HG03196 (cell line): Measurements from ENCODE around the gene RNF38.
"Not testable (repeated sequence)": the region's sequence is repeated elsewhere in the genome, so short reads cannot be mapped to it uniquely, and the experiment has no call there.

ENCODE experiments used
- ATAC-seq: cut with Tn5 transposase; IDR thresholded peaks from one replicate; pipeline ENCODE4 v1.9.1; 2021; ENCODE audit not compliant: unreplicated experiment

The RNF38 gene

DNA sequence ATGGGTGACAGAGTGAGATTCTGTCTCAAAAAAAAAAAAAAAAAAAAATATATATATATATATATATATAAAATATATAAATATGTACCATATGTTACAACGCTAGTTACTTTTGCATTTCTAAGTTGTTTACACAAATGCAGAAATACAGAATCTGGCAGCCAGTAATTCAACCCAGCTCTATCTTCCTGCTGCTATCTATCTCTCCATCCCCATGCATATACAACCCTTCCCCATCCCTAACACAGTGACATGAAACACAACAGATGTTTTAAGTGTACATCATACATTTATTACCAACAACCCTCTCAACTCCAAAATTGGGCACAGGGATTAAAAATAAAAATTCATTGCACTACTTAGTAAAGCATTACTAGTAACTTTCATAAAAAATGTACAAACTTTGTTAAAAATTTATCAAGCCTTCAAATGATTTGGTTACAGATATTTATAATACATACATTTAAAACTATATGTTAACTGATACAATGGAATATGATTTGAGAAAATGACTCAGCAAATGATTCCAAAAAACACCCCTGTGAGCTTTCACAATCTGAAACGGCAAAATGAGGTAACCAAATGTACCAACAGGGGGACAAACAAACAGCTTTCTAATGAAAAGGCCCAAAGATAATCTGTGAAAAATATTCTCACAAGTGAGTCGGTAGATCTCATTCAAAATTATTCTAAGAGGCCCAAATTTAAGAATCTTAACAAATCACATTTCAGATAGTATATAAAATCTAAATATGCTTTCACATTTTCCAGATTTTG, 63.8 kb downstream of the RNF38 start:
- no peak for ATAC-seq

DNA sequence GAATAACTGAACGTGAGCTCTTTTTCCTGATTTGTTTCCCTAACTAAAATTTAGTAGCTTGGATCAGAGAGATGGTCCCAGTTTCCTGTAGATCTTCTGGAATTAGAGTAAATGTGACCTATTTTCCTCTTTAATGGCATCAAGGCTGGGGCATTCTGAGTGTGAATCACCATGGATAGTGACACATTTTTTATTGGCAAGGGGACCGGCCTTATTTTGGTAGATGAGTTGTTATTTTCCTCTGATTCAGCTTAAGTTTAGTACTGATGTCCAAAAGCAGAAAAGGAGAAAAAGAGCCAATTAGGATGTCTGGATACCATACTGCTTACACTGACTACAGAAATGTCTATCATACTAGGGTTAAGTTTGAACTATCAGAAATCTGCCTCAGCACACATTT, 68.1 kb downstream of the RNF38 start:
- ATAC-seq = no peak

DNA sequence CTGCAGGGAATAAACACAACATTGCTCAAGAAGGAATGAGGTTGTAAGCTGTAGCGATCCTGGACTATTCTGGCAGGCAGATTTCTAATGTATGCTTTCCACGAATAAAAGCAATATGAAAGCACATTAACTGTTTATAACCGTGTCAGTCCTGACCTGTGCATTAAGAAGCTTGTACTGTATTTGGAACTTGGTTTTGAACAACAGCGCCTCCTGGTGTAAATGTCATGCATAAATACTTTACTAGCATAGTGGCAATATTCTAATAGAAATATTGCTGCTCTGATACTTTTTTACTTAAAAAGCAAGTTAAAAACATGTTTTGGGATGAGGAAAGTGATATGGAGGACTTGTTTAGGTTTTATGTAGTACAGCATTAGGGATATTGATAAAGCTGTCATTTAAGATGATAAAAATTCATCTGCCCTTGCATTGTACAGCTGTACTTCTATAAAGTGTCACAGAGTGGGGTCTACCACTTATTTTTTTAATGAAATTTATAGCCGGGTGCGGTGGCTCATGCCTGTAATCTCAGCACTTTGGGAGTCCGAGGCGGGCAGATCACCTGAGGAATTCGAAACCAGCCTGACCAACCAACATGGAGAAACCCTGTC, 71.2 kb downstream of the RNF38 start:
- ATAC-seq = no peak

DNA sequence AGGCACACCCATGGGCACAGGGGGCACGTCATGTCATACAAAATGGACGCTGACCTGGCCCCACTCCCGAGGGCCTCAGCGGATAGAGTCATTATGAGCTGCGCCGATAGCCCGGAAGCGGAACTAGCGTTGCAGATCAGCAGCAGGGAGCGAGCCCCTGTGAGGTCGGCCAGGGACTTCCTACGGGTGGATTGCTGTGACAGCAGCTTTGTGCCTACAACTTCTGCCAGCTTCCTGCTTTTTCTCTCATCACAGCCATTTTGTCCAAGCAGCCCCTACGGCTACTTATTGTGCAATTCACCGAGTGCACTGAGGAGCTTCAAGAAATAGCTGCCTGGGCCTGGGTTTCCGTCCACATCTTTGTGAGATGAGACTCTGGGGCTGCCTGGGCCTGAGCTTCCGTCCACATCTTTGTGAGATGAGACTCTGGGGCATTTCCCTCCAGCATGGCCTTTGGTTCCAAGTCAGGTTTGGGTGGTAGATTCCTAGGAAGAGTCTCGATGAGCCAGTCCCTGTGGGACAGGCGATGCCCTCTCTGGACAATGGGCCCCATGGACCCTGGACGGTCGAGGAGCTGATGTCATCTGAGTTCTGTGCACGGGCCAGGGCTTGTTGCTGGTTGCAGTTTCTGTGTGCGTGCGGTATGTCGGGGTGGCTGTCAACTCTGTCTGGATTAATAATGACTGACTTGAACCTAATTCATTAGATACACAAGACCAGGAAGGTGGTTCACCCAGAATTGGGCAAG, 74.8 kb downstream of the RNF38 start:
- ATAC-seq = no peak

DNA sequence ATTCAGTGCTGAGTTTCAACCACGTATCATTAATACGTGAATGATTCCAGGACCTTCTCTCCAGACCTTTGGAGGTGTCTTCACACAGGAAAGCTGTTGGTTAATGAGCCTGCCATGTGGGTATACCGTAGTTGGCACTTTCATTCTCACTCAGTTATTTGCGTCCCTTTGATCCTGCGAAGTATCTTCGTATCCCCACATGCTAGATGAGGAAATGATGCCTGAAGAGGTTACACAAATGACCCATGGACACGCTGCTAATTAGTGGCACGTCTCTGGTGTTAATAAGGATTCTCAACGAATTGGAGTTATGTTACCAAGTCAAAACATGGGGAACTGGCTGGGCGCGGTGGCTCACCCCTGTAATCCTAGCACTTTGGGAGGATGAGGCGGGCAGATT, 76.1 kb downstream of the RNF38 start:
- ATAC-seq = no peak

DNA sequence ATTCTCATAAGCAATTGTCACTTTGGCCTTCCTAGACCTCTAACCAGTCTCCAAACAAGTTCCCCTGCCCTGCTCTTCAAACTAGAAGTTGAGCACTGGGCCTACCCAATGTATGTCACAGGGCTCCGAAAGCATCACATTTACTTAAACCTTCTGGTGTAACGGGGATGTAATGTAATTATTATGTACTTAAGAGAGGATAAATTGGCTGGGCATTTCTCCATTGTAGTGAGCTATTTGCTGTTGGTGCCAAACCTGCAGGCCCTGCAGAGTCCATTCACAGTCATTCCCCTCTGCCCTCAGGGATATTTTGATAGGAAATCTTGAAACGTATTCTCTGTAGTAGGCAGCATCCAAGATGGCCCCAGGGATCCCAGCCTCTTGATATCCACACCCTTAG, 77.6 kb downstream of the RNF38 start:
- no peak for ATAC-seq

DNA sequence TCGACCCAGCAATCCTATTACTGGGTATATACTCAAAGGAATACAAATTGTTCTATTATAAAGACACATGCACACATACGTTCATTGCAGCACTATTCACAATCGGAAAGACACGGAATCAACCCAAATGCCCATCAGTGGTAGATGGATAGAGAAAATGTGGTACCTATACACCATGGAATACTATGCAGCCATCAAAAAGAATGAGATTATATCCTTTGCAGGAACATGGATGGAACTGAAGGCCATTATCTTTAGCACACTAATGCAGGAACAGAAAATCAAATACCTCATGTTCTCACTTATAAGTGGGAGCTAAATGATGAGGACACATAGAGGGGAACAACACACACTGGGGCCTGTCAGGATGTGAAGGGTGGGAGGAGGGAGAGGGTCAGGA, 78.2 kb downstream of the RNF38 start:
- ATAC-seq = not testable (repeated sequence)

DNA sequence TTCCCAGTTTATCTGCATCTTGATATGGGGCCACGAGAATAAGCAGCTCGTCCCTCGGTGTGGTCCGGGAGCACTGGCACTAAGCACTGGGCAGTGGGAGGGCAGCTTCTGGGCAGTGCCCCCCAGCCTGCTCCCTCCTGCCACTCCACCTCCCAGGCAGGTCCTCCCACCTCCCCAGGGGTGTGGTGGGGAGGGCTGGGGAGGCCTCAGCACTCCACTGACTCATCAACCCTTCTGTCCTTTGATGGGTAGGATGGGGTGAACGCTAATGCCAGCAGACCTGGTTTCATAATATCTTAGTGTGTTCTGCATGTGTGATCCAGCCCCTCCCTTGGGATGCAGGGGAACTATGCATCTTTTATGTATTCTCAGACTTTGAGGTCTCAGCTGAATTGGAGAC, 79.6 kb downstream of the RNF38 start:
- ATAC-seq = no peak

DNA sequence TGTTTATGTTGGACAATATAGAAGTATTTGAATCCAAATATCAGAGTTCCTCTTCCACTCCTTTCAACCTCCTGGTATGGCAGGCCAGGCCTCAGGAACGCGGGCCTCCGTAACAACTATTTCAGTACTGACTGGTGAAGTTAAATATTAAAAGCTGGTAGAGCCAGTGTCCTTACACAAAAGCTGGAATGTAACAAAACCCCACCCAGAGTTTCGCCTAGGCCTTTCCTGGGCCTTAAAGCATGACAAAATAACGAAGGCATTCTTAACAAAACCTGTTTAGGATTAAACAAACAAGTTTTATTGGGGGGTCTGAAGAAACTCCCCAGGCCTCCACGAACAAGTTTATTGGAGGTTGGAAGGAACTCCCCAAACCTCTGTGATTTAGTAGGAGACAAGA, 80.3 kb downstream of the RNF38 start:
- no peak for ATAC-seq

DNA sequence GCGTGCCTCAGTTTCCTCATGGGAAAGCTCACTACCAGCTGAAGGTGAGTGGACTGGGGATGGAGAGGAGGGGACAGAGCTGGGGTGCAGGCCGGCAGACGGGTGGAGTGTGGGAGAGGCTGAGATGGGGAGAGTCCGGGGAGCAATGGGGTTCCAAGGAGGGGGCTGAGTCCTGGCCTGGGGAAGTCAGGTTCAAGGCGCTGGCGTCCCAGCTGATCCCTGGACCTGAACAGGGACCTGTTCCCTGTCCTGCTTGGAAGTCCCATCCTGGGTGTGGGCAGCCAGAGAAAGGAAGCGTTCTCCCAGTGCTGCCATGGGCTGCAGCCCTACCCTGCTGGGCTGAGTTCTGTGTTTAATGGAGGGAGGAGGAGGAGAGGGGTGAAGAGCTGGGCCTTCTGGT, 80.9 kb downstream of the RNF38 start:
- ATAC-seq = no peak

DNA sequence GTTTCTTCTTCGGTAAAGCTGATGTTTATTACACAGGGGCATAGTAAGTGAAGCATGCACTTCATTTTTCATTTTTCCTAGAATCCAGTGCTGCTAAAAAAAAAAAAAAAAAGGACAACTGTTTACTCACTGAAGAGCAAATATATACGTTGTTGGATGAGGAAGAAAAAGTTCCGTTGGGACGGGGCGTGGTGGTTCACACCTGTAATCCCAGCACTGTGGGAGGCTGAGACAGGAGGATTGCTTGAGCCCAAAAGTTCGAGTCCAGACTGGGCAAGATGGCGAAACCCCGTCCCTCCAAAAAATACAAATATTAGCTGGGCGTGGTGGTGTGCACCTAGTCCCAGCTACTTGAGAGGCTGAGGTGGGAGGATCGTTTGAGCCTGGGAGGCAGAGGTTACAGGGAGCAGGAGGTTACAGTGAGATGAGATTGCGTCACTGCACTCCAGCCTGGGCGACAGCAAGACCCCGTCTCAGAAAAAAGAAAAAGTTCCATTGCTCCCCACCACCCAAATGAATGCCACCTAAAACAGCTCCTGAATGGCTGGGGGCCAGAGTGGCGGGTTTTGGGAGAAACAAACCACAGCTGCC, 81.8 kb downstream of the RNF38 start:
- no peak for ATAC-seq

DNA sequence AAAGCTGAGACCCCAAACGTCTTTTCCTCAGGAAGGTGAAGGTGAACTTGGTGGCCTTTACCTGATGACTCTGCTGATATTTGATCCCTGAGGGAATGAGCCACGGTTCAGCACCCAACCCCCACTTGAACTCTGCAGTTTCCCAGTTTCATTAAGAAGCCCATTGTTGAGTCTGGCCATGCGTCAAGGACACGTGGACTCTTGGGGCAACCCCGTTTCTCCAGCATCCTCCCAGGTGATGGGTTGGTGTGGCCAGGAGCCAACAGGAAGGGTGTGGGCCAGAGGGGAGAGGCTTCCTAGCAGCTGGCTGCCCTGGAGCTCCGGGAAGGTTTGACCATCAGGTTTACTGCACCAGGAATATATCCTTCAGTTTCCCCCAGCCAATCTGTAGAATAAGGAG, 82.3 kb downstream of the RNF38 start:
- ATAC-seq = no peak

DNA sequence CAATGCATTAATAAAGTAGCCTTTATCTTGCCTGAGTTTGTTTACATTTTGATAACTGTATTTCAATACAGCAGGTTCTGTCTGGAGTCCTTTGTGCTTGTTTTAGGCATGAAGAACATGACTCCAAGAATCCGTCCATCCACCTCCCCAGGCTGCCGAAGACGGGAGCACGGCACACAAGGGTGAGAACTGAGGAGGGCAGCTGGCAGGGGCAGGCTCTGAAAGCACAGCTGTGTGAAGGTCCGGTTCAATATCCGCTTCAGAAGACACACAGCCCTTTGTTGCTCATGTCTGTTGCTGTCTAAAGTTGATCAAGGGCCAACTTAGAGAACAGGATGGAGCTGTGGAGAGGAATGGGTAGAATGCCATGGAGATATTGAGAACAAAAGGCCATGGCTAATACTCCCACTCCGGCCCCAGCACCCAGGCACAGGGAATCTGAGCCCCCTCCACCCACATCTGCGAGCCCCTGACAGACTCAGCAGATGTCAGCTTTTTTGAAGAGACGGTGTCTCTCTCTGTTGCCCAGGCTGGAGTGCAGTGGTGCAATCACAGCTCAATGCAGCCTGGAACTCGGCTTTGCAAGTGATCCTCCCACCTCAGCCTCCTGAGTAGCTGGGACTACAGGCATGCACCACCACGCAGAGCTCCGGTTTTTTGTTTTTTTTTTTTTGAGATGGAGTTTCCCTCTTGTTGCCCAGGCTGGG, 83.3 kb downstream of the RNF38 start:
- ATAC-seq = no peak

DNA sequence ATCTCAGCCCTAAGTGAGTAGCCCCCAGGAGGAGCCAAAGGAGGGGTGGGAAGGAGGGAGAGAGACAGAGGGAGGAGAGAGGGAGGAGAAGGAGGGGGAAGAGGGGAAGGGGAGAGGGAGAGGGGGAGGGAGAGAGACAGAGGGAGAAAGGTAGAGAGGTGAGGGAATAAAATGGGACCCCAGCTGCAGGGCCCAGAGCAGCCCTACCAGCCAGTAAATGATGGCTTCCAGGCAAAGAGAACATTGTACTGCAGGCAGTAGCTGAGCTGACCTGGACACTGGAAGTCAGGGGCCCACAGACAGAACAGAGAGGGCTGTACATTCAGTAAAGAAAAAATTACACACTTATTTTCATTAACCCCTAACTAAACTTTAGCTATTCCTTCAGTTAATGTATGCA, 84.0 kb downstream of the RNF38 start:
- no peak for ATAC-seq

DNA sequence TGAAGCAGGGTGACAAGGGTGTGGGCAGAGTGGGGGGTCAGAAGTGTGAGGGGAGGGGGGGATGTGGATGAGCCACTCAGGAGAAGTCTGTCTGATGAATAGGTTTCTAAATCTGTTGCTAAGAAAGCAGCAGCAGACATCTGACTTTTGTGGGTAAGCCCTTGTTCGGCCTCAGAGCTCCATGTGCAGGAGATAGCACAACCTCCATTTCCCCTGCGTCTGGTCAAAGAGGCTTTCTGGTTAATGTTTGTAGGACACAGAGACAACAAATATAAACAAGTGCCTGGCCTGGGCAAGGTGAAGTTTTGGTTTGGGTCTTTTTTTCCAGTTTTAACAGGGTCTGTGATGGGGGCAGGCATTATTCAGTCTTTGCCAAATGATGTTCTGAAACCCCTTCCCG, 84.8 kb downstream of the RNF38 start:
- no peak for ATAC-seq

DNA sequence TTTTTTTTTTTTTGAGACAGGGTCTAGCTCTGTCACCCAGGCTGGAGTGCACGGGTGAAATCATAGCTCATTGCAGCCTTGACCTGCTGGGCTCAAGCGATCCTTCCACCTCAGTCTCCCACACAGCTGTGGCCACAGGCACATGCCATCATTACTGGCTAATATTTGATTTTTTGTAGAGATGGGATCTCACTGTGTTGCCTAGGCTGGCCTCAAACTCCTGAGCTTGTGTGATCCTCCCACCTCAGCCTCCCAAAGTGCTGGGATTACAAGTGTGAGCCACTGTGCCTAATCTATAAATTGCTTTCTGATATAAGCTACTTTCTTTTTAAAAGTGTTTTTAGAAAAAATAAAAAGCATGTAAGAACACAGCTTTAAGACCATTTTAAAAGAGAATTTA, 85.3 kb downstream of the RNF38 start:
- no peak for ATAC-seq

DNA sequence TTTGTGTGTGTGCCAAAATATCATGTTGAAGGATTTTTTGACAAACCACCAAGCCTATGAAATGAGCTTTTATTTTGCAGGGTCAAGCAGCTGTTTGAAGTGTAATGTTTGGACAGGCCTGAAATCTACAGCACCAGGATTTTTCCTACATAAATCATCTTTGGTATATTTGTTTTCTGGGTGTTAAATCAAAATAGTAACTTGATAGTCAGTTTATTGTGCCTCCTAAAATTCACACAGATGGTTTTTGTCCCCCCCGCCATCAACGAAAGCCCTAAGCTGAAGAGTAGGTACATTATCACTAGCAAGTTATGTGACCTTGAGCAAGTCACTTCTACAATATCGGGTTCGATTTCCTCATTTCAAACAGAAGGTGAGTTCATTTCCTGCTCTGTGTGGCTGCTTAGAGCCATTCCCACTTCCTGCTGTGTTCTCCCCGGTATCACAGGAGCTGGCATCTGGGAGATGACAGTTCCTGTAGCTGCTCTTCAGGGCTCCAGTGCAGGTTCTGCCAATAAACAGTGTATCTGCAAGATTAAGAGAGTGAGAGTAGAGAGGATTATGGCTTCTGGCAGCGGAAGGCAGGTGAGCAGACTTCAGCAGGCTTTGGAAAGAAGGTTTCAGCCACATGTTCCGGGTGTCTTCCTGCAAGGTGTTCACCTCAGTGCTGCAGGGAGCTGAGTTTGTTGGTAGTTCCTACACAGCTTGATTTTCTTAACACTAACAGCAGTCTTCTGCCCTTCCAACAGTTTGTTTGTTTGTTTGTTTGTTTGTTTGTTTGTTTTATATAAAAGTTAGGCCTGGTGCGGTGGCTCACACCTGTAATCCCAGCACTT, 93.4 kb downstream of the RNF38 start:
- no peak for ATAC-seq

DNA sequence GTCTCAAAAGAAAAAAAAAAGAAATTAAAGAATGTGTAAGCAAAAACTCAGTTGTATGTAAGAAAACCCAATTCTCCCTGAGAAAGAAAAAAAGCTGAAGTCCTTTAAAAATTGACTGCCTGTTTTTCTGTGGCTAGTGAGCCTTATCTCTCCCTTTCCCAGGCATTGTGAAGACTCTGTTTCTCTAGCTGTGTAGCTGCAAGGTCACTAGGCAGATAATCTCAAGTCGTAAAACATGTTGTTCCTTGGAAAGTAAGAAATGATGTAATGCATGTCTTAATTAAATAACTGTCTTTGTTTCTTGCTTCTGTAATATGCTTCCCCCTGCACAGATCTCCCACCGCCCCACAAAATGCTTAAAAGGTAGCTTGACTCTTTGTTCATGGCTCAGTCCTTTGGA, 95.7 kb downstream of the RNF38 start:
- ATAC-seq = not testable (repeated sequence)

DNA sequence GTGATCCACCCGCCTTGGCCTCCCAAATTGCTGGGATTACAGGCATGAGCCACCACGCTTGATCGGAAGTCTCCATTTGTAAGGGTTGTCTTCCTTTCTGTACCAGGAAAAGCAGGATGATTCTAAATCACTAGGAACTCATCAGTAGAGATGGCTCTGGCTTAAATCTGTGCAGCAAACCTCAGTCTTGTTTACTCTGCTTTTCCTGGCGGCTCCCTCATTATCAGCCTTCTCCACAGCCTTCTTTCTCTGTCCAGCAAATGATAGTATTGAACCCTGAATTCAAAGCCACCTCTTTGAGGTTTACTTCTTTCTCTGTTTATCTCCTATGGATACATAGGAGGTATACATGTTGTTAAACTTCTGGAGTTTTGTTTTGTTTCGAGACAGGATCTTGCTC, 98.8 kb downstream of the RNF38 start:
- ATAC-seq = no peak

DNA sequence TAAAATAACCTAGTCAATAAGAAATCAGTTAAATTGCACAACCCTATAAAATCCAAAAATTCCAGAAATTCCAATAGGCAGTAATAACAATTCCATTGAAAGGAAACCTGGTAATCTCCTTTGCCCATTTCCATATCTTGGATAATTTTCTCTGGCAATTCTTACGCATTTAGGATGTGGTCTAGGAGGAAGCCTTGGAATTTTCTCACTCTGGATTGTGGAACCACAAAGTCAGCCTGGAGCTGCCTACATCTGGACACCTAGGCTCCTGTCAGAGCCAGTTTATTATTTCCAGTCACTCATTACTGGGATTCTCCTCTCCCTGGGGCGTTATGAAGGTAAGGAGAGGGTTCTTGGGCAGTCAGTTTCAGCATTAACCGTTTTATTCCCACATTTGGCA, 101.5 kb downstream of the RNF38 start:
- ATAC-seq = no peak
